ENCODE measurements around the gene MFSD6. TPM values are rescaled to one million over a fixed set of nuclear protein-coding genes. Genes with fewer than 3 reads are reported as not detected.

MFSD6 gene
- total RNA-seq, 1 donor from 2014 or later: 21.5 TPM

- TF ChIP-seq CTCF (IDR thresholded peaks at IDR 0.05): no peak
- H3K9me3 Mint-ChIP-seq: no peaks in the 10 kb centered on the region
- H3K36me3 Mint-ChIP-seq (ENCODE audit: low read depth): peaks cover 2% of the 10 kb centered on the region
- peaks cover 3% of the 10 kb centered on the region for H3K4me1 Mint-ChIP-seq
- ChIA-PET CTCF (no interaction called here), POLR2A (no interaction called here)
- intact Hi-C loops (cut with micrococcal nuclease): no loop called here
- H3K27me3 Mint-ChIP-seq: no peaks in the 10 kb centered on the region
- no peak for DNase-seq
- H3K27ac Mint-ChIP-seq: no peak overlapping the region
- ATAC-seq (ENCODE audit: low read depth): no peak
- no peak overlapping the region for H3K4me3 Mint-ChIP-seq
Measured at GRCh38 chr2:190376083-190376482, 32.1 kb upstream of the MFSD6 start.

- Mint-ChIP-seq H3K27me3 (no peaks in the 10 kb centered on the region), H3K27ac (no peak overlapping the region), H3K9me3 (no peaks in the 10 kb centered on the region), H3K4me1 (peaks cover 3% of the 10 kb centered on the region), H3K4me3 (no peak overlapping the region), H3K36me3 (ENCODE audit: low read depth) (no peaks in the 10 kb centered on the region)
- ChIA-PET POLR2A (interaction anchor here (0.6 kb wide), 1 partner anchor 58 kb away, joined by 10 read pairs; no protein-coding TSS in a partner anchor), CTCF (interaction anchor here (1.0 kb wide), 1 partner anchor 288 kb away, joined by 6 read pairs; no protein-coding TSS in a partner anchor)
- ATAC-seq (ENCODE audit: low read depth) (no peak), DNase-seq (no peak)
- TF ChIP-seq CTCF (IDR thresholded peaks at IDR 0.05): no peak
- intact Hi-C loops (cut with micrococcal nuclease): no loop called here
Measured at GRCh38 chr2:190376591-190377245, 31.4 kb upstream of the MFSD6 start.

- peaks cover 3% of the 10 kb centered on the region for H3K4me1 Mint-ChIP-seq
- intact Hi-C loops (cut with micrococcal nuclease): no loop called here
- no peaks in the 10 kb centered on the region for H3K9me3 Mint-ChIP-seq
- ChIA-PET POLR2A (no interaction called here), CTCF (no interaction called here)
- DNase-seq: no peak
- H3K4me3 Mint-ChIP-seq: no peak overlapping the region
- H3K27me3 Mint-ChIP-seq: no peaks in the 10 kb centered on the region
- no peak overlapping the region for H3K27ac Mint-ChIP-seq
- no peak for ATAC-seq (ENCODE audit: low read depth)
- H3K36me3 Mint-ChIP-seq (ENCODE audit: low read depth): no peaks in the 10 kb centered on the region
- no peak for TF ChIP-seq CTCF (IDR thresholded peaks at IDR 0.05)
Measured at GRCh38 chr2:190378880-190379237, 29.3 kb upstream of the MFSD6 start.

- H3K4me3 Mint-ChIP-seq: no peak overlapping the region
- CTCF ChIA-PET: interaction anchor here (1.3 kb wide), 1 partner anchor 291 kb away, joined by 4 read pairs; no protein-coding TSS in a partner anchor
- no peaks in the 10 kb centered on the region for H3K36me3 Mint-ChIP-seq (ENCODE audit: low read depth)
- H3K27me3 Mint-ChIP-seq: no peaks in the 10 kb centered on the region
- DNase-seq: no peak
- intact Hi-C loops (cut with micrococcal nuclease): no loop called here
- peaks cover 3% of the 10 kb centered on the region for H3K4me1 Mint-ChIP-seq
- ATAC-seq (ENCODE audit: low read depth): no peak
- POLR2A ChIA-PET: no interaction called here
- H3K27ac Mint-ChIP-seq: no peak overlapping the region
- no peaks in the 10 kb centered on the region for H3K9me3 Mint-ChIP-seq
- TF ChIP-seq CTCF (IDR thresholded peaks at IDR 0.05): no peak
Measured at GRCh38 chr2:190379249-190379964, 28.7 kb upstream of the MFSD6 start.

GRCh38 chr2:190380962-190381412 lies 27.2 kb upstream of the MFSD6 start:
- no peaks in the 10 kb centered on the region for H3K27me3 Mint-ChIP-seq
- no peaks in the 10 kb centered on the region for H3K9me3 Mint-ChIP-seq
- POLR2A ChIA-PET: no interaction called here
- H3K4me3 Mint-ChIP-seq: no peak overlapping the region
- intact Hi-C loops (cut with micrococcal nuclease): no loop called here
- ATAC-seq (ENCODE audit: low read depth) (no peak), DNase-seq (no peak)
- no peak overlapping the region for H3K27ac Mint-ChIP-seq
- no peak for TF ChIP-seq CTCF (IDR thresholded peaks at IDR 0.05)
- no peaks in the 10 kb centered on the region for H3K36me3 Mint-ChIP-seq (ENCODE audit: low read depth)
- CTCF ChIA-PET: interaction anchor here (0.5 to 1.1 kb wide), 2 partner anchors 249 to 299 kb away, joined by 3 to 6 read pairs; no protein-coding TSS in a partner anchor
- H3K4me1 Mint-ChIP-seq: peaks cover 3% of the 10 kb centered on the region
